Endothelial cell of umbilical vein (primary cell): ENCODE measurements around the gene PRKAR2B. TPM values are rescaled to one million over a fixed set of nuclear protein-coding genes. Genes with fewer than 3 reads are reported as not detected.

Source experiments
- BruUV-seq: library from RNA; stranded (reverse); fragments of 400-500 nt; replicated peaks from 2 replicates; lab custom pipeline; 2021; lab: Mats Ljungman, UMichigan
- CTCF ChIA-PET: fragments of 300-600, 350-600 bp; sonication (Branson Sonifier 250); formaldehyde crosslinking; loops from one replicate; lab custom pipeline; 2021; ENCODE audit warnings: antibody characterized with exemption, inconsistent platforms; lab: Charles Lee
- POLR2A ChIA-PET: fragments of 300-600, 350-600 bp; sonication (Branson Sonifier 250); formaldehyde crosslinking; loops from one replicate; lab custom pipeline; 2021; ENCODE audit warnings: antibody characterized with exemption, inconsistent platforms; lab: Charles Lee
- DNase-seq: peaks from one replicate; pipeline ENCODE4 v3.0.0-alpha.2; 2011; ENCODE audit warnings: low read depth, low spot score
- FAIRE-seq: peaks from 2 replicates; lab custom pipeline; 2011; peaks lifted over from hg19 to GRCh38; lab: Jason Lieb, UNC
- H2AFZ ChIP-seq: 2 replicates; pipeline ENCODE4 v1.6.0; 2012; ENCODE audit warnings: low read depth, low read length, control low read depth, inconsistent platforms
- H3K27ac ChIP-seq: 2 replicates; pipeline ENCODE4 v1.5.1; 2011; ENCODE audit warnings: low read depth, mild to moderate bottlenecking, control low read depth, low read length, moderate library complexity; ENCODE audit not compliant: insufficient read depth
- H3K27me3 ChIP-seq, 2 experiments: 2 replicates each; pipeline versions ENCODE4 v1.6.0 to v1.6.1; 2011; ENCODE audit warnings: low read length in 2 of 2, mixed read lengths in 1 of 2; ENCODE audit not compliant: control insufficient read depth in 2 of 2, insufficient read depth in 2 of 2
- H3K36me3 ChIP-seq, 2 experiments: 2 replicates in 1 of 2; 3 replicates in 1 of 2; pipeline ENCODE4 v1.5.1; 2011; ENCODE audit warnings: low read length in 2 of 2, mild to moderate bottlenecking in 1 of 2, moderate library complexity in 1 of 2; ENCODE audit not compliant: control insufficient read depth in 2 of 2, insufficient read depth in 2 of 2; ENCODE audit errors: extremely low read depth in 1 of 2
- H3K4me1 ChIP-seq: 3 replicates; pipeline ENCODE4 v1.5.1; 2011; ENCODE audit warnings: mild to moderate bottlenecking, low read length; ENCODE audit not compliant: control insufficient read depth, insufficient read depth; ENCODE audit errors: extremely low read depth
- H3K4me2 ChIP-seq: 2 replicates; pipeline ENCODE4 v1.6.1; 2011; ENCODE audit warnings: low read length, control low read depth, mixed read lengths; ENCODE audit not compliant: insufficient read depth
- H3K4me3 ChIP-seq, 3 experiments: fragments of 200-600 bp in 1 of 3; sonication (generic), shearing (Covaris generic) in 1 of 3; replicated peaks in 1 of 3; 2 replicates each; pipeline ENCODE4 v1.5.1; 2011 to 2016; ENCODE audit warnings: control low read depth in 3 of 3, low read length in 3 of 3, mild to moderate bottlenecking in 2 of 3, inconsistent platforms in 1 of 3, low read depth in 1 of 3, moderate library complexity in 1 of 3; ENCODE audit not compliant: insufficient read depth in 1 of 3
- H3K79me2 ChIP-seq: 2 replicates; pipeline ENCODE4 v1.6.0; 2012; ENCODE audit warnings: low read length, inconsistent platforms; ENCODE audit not compliant: control insufficient read depth, insufficient read depth
- H3K9ac ChIP-seq: replicated peaks from 2 replicates; pipeline ENCODE3; 2011; ENCODE audit warnings: low read length, control low read depth; ENCODE audit not compliant: insufficient read depth; ENCODE audit errors: extremely low read depth
- H3K9me1 ChIP-seq: replicated peaks from 3 replicates; pipeline ENCODE4 v1.6.0; 2011; ENCODE audit warnings: mild to moderate bottlenecking, low read length; ENCODE audit not compliant: control insufficient read depth, insufficient read depth; ENCODE audit errors: extremely low read depth
- H3K9me3 ChIP-seq: replicated peaks from 2 replicates; pipeline ENCODE4 v1.5.1; 2012; ENCODE audit warnings: low read length, inconsistent platforms; ENCODE audit not compliant: control insufficient read depth, insufficient read depth
- H4K20me1 ChIP-seq: replicated peaks from 2 replicates; pipeline ENCODE3; 2011; ENCODE audit warnings: mild to moderate bottlenecking, low read length; ENCODE audit not compliant: control insufficient read depth, insufficient read depth; ENCODE audit errors: extremely low read depth
- CTCF ChIP-seq, 2 donors: IDR thresholded peaks; 1 replicate in 1 of 2; 2 replicates in 1 of 2; pipeline ENCODE4 v1.5.1; 2011; ENCODE audit warnings: low read length in 2 of 2, mild to moderate bottlenecking in 2 of 2, moderate library complexity in 2 of 2, control low read depth in 1 of 2, inconsistent platforms in 1 of 2, low read depth in 1 of 2; ENCODE audit not compliant: insufficient read depth in 1 of 2; ENCODE audit errors: extremely low read depth in 1 of 2
- EZH2 ChIP-seq: IDR thresholded peaks from 2 replicates; pipeline ENCODE4 v1.6.1; 2012; ENCODE audit warnings: borderline replicate concordance, low read depth, mild to moderate bottlenecking, moderate library complexity, low read length, inconsistent platforms; ENCODE audit not compliant: severe bottlenecking
- FOS ChIP-seq: IDR thresholded peaks from 2 replicates; pipeline ENCODE4 v1.6.1; 2011; ENCODE audit warnings: mild to moderate bottlenecking, low read length, moderate library complexity, borderline replicate concordance; ENCODE audit not compliant: insufficient read depth
- GATA2 ChIP-seq: IDR thresholded peaks from 2 replicates; pipeline ENCODE4 v1.7.0; 2011; ENCODE audit warnings: low read depth, mild to moderate bottlenecking, moderate library complexity, mixed read lengths, low read length; ENCODE audit not compliant: insufficient read length, insufficient read depth
- JUN ChIP-seq: IDR thresholded peaks from 2 replicates; pipeline ENCODE4 v1.6.1; 2011; ENCODE audit warnings: borderline replicate concordance, low read depth; ENCODE audit not compliant: insufficient read length, insufficient read depth
- MAX ChIP-seq: IDR thresholded peaks from 2 replicates; pipeline ENCODE4 v1.6.1; 2011; ENCODE audit not compliant: insufficient read depth, insufficient read length
- MYC ChIP-seq: IDR thresholded peaks from one replicate; pipeline ENCODE4 v1.6.1; 2011; ENCODE audit warnings: mild to moderate bottlenecking, low read depth, low read length
- POLR2A ChIP-seq: IDR thresholded peaks from 2 replicates; pipeline ENCODE4 v1.6.1; 2012; ENCODE audit warnings: low read depth, mild to moderate bottlenecking, control low read depth, low read length
- POLR2AphosphoS5 ChIP-seq: IDR thresholded peaks from 2 replicates; pipeline ENCODE4 v1.6.1; 2012; ENCODE audit warnings: low read depth, mild to moderate bottlenecking, control low read depth, low read length, moderate library complexity; ENCODE audit not compliant: insufficient read depth
- dilution Hi-C: fragments of 300-500 bp; cut with MboI; formaldehyde crosslinking; loops from one replicate; pipeline ENCODE4 v1.15.0; 2019; ENCODE audit warnings: low sequenced_read_pairs; ENCODE audit not compliant: extremely low pct_ligation_motif_present
- intact Hi-C: fragments of 100-400 bp; cut with micrococcal nuclease; formaldehyde crosslinking; loops from one replicate; pipeline ENCODE4 v1.10.0; 2022
- polyA plus RNA-seq, 4 experiments: library from polyadenylated mRNA; depleted of rRNA in 3 of 4; stranded (reverse) in 3 of 4; unstranded in 1 of 4; fragments of >200 nt; gene quantifications; 2 replicates each; pipeline versions ENCODE4 v1.2.1 to v1.2.3, GENCODE V29; 2011 to 2012; ENCODE audit warnings: missing spikeins in 1 of 4
- total RNA-seq: library from RNA; stranded (reverse); gene quantifications from 2 replicates; pipeline ENCODE4 v1.2.3, GENCODE V29; 2021

The PRKAR2B gene
- total and polyA plus RNA-seq, 2 donors (not counting 3 experiments of a cell fraction or from before 2014, with no cell fraction given): 10.7 to 39.8 TPM

- H2AFZ ChIP-seq: no peak overlapping the region
- H3K79me2 ChIP-seq: peaks cover 80% of the 10 kb centered on the region
- H3K9me3 ChIP-seq: no peaks in the 10 kb centered on the region
- DNase-seq (no peak), FAIRE-seq (no peak)
- no peaks in the 10 kb centered on the region for H3K36me3 ChIP-seq
- H3K4me1 ChIP-seq: peaks cover 6% of the 10 kb centered on the region
- ChIA-PET CTCF (interaction anchor here (1.0 to 1.1 kb wide), 2 partner anchors 20 to 226 kb away, joined by 3 read pairs; no protein-coding TSS in a partner anchor), POLR2A (no interaction called here)
- peaks cover 14% of the 10 kb centered on the region for H4K20me1 ChIP-seq
- TF ChIP-seq MYC (no peak), JUN (no peak), POLR2A (no peak), GATA2 (no peak), POLR2AphosphoS5 (no peak), MAX (no peak), CTCF (IDR thresholded peaks at IDR 0.05; ENCODE audit: extremely low read depth in 1 of 2, insufficient read depth in 1 of 2, low read depth in 1 of 2, low read length in 2 of 2) (no peak), FOS (no peak), EZH2 (no peak)
- H3K4me2 ChIP-seq: no peak overlapping the region
- BruUV-seq: no TSS peak
- dilution Hi-C loops (no loop called here), intact Hi-C loops (no loop called here)
- H3K9me1 ChIP-seq: no peaks in the 10 kb centered on the region
- H3K4me3 ChIP-seq: no peak overlapping the region
- no peak overlapping the region for H3K27ac ChIP-seq
- no peak overlapping the region for H3K9ac ChIP-seq
- no peaks in the 10 kb centered on the region for H3K27me3 ChIP-seq
These were observed 129.3 kb downstream of the PRKAR2B start for GRCh38 chr7:107173691-107174406.
